NCI-H128 (cell line): ENCODE measurements around the gene HOXD10.

Experiments used
- DNase-seq: peaks from one replicate; lab custom pipeline; 2025; ENCODE audit not compliant: unreplicated experiment; lab: John Stamatoyannopoulos, UW

The HOXD10 gene

DNA sequence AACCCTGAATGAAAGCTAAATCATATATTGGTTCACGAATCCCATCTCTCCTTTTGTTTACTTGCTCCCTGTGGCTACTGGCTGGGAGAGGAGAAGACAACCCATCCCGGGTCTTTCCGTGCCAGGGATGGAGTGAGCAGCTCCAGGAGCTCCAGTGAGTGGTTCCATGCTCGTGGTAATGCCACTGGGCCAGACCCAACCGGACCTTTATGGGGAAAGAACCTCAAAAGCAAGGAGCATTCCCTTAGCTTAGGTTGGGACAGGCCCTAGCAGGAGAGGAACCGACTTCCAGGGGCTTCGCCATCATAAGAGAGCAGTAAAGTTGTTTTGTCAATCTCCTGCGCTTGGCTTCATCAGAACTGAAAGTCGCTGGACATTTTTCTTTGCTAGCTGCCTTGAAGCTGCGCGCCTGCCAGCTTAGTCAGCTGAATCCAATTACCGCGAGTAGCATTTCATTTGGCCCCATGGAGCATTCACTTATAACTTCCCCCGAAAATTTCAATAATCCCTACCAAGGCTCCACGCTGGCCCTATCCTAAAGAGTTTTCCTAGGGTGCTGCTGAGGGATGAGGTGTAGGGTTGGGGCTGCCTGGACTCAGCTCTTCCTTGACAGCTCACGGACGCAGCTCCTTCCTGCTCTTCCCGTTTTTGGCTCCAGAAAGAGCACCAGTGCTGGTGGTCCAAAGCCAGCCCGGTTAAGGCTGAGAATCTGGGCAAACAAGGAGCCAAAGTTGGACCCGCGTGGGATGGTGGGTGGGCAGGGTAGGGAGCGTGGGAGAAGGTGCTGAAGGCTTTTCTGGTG lies 45.4 kb downstream of the HOXD10 start:
- no peak for DNase-seq

DNA sequence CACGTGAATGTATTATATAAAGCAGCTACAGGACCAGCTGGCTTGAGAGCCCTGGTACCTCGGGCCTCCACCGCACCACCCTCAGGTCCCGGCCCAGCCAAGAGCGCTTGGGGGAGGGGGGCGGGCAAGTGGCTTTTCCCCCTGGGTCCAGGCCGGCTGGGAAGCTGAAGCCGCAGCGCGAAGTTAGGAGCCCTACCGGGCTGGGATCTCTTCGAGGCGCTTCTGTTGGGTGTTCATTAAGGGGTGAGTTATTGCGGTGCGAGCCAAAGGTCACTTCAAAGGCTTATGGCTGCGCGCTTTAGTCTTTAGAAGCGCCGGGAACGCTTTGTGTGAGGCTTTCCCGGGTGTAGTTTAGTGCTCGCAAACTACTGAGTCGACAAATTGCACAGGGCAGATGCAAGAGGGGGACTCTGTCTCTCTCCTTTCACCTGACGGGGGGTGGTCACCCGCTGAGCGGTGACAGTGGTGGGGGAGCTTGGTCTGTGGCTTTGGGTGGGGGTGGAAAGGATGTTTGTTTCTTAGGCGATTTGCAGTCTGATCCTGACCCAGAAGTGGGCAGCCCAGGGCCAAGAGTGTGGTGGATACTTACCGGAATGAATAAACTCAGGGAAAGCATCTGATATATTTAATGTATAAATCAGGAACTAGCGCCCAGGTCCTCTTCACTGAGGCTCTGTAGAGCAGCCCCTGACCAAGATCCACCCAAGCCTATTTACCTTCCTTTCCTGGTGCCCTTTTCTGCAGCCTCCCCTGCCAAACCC lies 46.5 kb downstream of the HOXD10 start:
- no peak for DNase-seq

DNA sequence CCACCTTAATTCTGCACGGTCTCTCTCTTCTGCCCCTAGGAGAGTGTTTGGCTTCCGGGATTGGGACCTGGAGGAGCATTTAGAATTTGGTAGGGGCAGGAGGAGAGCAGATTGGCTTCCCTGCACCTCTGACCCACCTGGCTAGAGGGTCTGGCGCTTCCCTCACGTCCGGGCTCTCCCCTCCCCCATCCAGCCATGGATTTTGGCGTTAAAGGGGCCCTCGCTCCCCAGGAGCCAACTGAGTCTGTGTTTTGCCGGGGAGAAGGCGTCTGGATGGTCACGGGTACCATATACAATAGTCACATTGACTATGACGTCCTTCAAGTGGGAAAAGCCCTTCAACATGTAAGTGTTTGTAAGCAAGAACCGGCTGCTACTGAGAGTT lies 47.1 kb downstream of the HOXD10 start:
- no peak for DNase-seq

DNA sequence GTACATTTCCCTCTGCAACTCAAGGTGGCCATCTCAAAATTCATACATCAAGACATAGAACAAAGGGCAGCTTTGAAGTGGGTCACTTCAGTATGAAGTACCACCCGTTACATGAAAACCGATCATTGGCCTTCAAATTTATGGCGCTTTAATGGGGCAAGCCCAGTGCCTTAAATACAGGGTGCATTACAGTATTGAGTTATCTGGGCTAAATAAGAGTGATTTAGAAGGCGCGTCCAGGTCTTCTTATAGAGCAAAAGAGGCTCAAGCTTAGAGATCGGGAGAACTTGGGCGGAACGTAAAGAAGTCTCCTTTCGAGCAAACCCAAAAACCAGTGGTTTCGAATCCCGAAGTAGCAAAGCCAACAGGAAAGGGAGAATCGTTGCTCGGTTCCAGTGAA lies 47.6 kb downstream of the HOXD10 start:
- DNase-seq = no peak

DNA sequence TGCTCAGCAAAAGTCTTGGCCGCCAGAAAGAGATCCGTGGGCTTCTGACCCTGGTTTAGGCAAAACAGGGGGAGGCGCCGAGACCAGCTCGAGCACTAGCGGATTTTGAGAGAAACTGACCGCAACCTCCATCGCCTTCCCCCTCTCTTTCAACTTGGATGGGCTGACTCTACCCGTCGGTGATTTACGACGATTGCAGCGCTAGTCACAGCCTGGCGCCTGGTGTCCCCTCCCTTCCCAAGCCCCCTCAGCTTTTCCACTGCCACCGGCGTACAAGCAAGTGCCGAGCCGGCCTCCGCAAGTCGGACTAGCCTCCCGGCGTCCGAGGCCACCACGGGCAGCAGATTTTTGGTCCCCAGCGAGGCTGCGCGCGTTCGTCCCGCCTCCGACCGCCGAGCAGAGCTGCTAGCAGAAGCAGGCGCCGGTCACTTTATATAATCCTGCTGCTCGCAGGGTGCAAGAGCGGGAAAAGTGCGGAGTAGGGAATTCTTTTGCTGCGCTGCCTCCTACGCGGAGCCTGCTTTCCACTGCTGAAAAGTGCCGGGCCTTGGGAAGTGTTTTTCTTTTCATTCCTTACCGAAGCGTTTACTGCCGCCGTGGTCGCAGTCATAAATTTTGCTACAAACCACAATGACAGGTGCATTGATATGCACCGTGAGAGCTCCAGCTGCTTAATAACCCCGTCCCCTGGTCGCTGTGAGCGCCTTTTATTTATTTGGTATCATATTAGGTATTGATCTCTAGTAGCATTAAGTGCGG lies 48.2 kb downstream of the HOXD10 start:
- DNase-seq = no peak

DNA sequence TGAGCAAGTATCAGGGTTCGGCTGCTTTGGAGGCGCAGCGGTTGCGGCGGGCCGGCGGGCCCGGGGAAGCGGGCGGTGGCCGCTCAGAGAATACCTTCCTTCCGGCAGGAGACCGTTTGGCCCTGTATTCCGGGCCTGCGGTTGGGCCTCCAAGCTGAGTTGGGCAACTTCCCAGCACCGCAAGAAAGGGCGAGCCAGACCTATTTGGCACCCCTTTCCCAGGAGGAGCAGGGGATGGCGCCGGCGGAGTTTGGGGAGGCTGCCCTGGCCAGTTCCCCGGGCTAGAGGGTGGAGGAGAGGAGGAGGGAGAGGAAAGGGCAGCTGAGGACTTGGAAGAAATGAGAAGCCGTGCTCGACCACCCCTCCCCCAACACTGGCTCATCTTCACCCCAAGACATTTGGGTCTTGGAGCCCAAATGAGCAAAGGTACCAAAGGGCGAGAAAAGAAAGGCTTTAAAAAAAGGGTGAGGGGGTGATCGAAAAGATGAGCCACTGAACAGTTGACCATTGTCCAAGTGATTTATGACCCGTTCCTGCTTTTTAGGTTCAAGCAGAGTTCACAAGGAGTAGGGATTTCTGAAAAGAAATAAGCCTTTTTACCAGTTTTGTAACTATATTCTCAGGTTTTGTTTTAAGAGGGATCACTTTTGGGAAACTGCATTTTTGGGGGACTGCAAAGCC lies 48.9 kb downstream of the HOXD10 start:
- no peak for DNase-seq

DNA sequence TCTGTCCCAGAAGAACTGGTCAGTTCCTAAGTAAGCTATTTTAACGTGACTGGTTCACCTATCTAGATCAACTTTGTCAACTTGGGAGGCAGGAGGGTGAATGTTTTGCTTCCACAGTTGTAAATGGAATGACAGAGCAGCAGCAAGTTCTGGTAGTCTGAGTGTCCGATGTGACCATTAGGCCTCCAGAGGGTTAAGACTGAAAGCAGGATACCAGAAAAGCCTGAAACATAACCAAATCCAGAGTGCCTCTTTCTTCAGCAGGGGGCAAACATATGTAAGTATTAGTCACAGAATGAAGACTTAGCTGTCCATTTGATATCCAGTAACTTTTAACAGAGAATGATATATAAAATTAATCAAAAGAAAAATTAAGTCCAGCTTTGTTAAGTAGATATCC lies 49.7 kb downstream of the HOXD10 start:
- DNase-seq = no peak

DNA sequence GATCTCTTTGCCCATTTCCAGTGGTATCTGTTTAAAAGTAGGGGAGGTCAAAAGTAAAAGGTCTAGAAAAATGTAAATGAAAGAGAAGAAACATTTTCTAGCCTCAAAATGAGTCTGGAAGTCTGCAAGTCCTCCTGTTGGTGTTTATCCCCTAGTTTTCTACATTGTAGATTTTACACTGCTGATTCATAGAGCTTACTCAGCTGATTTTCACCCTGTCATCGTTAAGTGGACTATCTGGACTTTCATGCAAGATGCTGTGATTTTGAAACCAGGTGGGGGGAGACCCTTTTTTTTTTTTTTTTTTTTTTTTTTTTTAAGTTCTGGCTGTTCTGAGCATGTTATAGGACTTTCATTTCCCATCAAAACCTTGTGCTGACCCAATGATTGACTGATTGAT lies 50.8 kb downstream of the HOXD10 start:
- DNase-seq = no peak

DNA sequence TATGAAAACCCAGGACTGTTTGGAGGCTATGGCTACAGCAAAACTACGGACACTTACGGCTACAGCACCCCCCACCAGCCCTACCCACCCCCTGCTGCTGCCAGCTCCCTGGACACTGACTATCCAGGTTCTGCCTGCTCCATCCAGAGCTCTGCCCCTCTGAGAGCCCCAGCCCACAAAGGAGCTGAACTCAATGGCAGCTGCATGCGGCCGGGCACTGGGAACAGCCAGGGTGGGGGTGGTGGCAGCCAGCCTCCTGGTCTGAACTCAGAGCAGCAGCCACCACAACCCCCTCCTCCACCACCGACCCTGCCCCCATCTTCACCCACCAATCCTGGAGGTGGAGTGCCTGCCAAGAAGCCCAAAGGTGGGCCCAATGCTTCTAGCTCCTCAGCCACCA lies 52.6 kb downstream of the HOXD10 start:
- DNase-seq = no peak
